ENCODE results near the gene ZFR2.

- TF ChIP-seq CTCF (IDR thresholded peaks at IDR 0.05) (no peak), POLR2A (IDR thresholded peaks at IDR 0.05) (no peak), EP300 (IDR thresholded peaks at IDR 0.05) (no peak)
Measured at GRCh38 chr19:3781603-3782002, 87.2 kb downstream of the ZFR2 start.
